ENCODE data around the gene DUSP23.

DUSP23 gene

DNA sequence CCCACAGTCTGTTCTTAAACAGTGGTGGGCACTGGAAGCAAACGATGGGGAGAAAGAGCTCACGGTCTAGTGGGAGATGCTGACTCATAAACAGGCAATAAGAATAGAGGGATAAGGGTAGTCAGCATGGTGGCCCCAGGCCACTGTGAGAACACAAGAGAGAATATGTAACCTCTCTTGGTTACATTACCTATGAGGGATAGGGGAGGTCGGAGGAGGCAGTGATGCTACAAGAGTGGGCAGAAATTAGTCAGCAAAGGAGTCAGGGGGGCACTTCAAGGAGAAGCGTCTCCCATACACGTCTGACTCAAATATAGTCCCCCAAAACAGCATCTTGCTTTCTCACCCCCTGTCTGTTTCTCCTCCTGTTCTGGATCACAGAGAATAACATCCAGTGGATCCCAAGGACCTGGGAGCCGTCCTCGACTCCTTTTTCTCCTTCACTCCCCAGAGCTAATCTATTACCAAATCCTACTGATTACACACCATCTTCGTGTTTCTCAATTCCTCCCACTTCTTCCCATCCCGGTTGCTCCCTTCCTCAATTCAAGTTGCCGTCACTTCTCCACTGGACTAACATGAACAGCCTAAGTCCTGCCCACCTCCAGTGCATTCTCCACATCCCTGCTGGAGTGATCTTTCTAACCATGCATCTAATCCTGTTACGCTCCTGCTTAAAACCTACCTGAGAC, 48.0 kb downstream of the DUSP23 start:
- Histone ChIP-seq H3K36me3 (ENCODE audit: insufficient read depth, low read length) (no peaks in the 10 kb centered on the region), H3K9ac (ENCODE audit: low read depth, low read length) (no peak overlapping the region), H3K4me1 (ENCODE audit: insufficient read depth, low read length) (peaks cover 7% of the 10 kb centered on the region; the same call in 1 of the 2 replicates), H3K9me3 (ENCODE audit: control insufficient read depth, insufficient read depth, low read length) (no peaks in the 10 kb centered on the region)

DNA sequence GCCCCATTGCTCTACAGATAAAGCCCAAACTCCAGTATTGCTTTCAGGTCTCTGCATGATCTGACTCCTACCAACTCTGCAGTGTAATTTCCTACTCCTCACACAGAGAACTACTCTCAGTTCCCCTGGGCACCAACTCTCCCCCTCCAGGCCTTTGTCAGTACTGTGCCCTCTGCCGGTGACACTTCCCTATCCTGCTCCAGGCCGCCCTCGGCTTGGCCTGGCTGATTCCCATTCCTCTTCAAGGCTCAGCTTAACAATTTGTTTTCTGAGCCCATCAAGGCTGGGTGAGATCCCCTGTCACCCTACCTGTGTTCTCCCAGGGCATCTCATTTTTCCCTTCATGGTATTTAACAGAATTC, 48.5 kb downstream of the DUSP23 start:
- no peaks in the 10 kb centered on the region for H3K36me3 ChIP-seq (ENCODE audit: insufficient read depth, low read length)
- no peak overlapping the region for H3K9ac ChIP-seq (ENCODE audit: low read depth, low read length)
- H3K4me1 ChIP-seq (ENCODE audit: insufficient read depth, low read length) = peaks cover 7% of the 10 kb centered on the region; the same call in 1 of the 2 replicates
- H3K9me3 ChIP-seq (ENCODE audit: control insufficient read depth, insufficient read depth, low read length) = no peaks in the 10 kb centered on the region

DNA sequence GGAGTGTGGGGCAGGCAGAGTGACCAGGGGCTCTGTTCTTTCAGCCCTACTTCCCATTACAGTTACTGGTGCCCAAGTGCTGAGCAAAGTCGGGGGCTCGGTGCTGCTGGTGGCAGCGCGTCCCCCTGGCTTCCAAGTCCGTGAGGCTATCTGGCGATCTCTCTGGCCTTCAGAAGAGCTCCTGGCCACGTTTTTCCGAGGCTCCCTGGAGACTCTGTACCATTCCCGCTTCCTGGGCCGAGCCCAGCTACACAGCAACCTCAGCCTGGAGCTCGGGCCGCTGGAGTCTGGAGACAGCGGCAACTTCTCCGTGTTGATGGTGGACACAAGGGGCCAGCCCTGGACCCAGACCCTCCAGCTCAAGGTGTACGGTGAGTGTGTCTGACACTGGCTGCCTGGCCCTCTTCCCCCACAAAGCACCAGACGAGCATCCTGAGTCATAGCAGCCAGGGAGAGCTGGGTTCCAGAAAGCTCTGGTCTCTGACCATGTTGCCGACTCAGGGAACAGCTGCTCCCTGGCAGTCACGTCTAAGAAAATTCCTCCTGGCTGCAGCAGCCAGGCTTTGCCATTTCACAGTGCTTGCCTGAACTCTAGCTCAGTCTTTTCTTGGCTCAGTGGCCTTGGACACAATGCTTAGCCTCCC, 49.2 kb downstream of the DUSP23 start:
- Histone ChIP-seq H3K9me3 (ENCODE audit: control insufficient read depth, insufficient read depth, low read length) (no peaks in the 10 kb centered on the region), H3K36me3 (ENCODE audit: insufficient read depth, low read length) (no peaks in the 10 kb centered on the region), H3K4me1 (ENCODE audit: insufficient read depth, low read length) (peaks cover 7% of the 10 kb centered on the region; the same call in 1 of the 2 replicates), H3K9ac (ENCODE audit: low read depth, low read length) (no peak overlapping the region)

DNA sequence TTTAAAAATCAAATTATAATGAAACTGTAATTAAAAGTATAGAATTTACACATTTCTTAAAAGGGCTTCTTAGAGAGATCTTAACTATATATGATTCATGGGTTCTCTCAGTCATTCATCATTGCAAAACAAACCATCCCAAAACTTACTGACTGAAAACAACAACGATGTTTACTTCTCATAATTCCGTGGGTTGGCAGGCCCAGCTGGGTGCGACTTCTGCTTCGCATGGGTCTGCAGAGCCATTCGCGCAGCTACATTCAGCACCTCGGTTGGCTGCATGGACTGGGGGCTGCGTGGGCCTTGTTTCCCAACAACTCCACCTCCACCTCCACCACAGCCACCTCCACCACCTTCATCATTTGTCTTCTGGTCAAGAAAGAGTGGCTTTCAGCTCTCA, 50.0 kb downstream of the DUSP23 start:
- no peaks in the 10 kb centered on the region for H3K9me3 ChIP-seq (ENCODE audit: control insufficient read depth, insufficient read depth, low read length)
- no peak overlapping the region for H3K9ac ChIP-seq (ENCODE audit: low read depth, low read length)
- no peaks in the 10 kb centered on the region for H3K36me3 ChIP-seq (ENCODE audit: insufficient read depth, low read length)
- H3K4me1 ChIP-seq (ENCODE audit: insufficient read depth, low read length) = peaks cover 7% of the 10 kb centered on the region; the same call in 1 of the 2 replicates

DNA sequence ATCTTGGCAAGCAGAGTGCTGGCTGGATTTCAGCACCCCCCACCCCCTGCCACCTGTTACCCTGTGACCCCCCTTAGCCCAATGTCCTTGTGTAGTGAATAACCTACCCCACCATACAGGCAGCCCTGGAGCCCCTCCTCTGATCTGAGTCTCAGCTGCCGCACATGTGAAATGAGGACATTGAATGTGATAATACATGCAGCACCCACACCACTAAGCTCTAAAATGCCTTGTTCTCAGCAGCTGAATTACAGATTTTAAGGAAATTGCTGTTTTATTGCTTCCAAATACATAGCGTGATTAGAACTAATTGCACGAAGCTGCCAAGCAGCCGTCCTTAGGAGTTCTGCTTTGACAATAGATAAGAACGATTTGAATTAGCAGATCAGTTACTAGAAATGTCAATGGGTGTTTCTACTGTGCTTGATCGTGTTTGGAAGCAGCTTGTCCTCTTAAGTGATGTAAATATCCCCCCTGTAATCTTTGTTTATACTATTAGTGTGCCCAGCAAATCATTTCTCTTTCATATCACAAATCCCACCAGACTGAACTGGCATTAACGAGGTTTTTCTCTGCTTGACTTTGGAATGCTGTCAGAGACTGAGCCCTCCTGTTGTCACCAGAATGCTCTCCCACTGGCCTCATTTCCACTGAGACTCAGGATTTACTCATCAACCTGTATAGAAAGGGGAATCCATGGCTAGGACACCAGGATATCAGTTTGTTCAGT, 50.8 kb downstream of the DUSP23 start:
- peaks cover 7% of the 10 kb centered on the region; the same call in 1 of the 2 replicates for H3K4me1 ChIP-seq (ENCODE audit: insufficient read depth, low read length)
- no peaks in the 10 kb centered on the region for H3K9me3 ChIP-seq (ENCODE audit: control insufficient read depth, insufficient read depth, low read length)
- no peak overlapping the region for H3K9ac ChIP-seq (ENCODE audit: low read depth, low read length)
- no peaks in the 10 kb centered on the region for H3K36me3 ChIP-seq (ENCODE audit: insufficient read depth, low read length)

Data from ES-I3 (cell line).